GM18499 (cell line): ENCODE data around the gene IL23R.
"Not testable (repeated sequence)": the region's sequence is repeated elsewhere in the genome, so short reads cannot be mapped to it uniquely, and the experiment has no call there.

ENCODE experiments used
- ATAC-seq: cut with Tn5 transposase; IDR thresholded peaks from one replicate; pipeline ENCODE4 v1.9.1; 2021; ENCODE audit warnings: moderate number of reproducible peaks; ENCODE audit not compliant: insufficient read depth, unreplicated experiment

Gene IL23R

GRCh38 chr1:67191668-67192520 is 25.6 kb downstream of the IL23R start:
- no peak for ATAC-seq

- ATAC-seq: no peak
Observed at GRCh38 chr1:67192902-67193301, 26.6 kb downstream of the IL23R start.

GRCh38 chr1:67193704-67194103 is 27.4 kb downstream of the IL23R start:
- ATAC-seq: no peak

GRCh38 chr1:67194209-67194863 is 28.1 kb downstream of the IL23R start:
- peak; percentile 79 for ATAC-seq

GRCh38 chr1:67200755-67201154 is 34.5 kb downstream of the IL23R start:
- ATAC-seq: no peak

GRCh38 chr1:67201891-67202290 is 35.6 kb downstream of the IL23R start:
- no peak for ATAC-seq

- ATAC-seq: no peak
Observed at GRCh38 chr1:67204298-67204980, 38.2 kb downstream of the IL23R start.

GRCh38 chr1:67207398-67207797 is 41.1 kb downstream of the IL23R start:
- not testable (repeated sequence) for ATAC-seq

- ATAC-seq: no peak
Observed at GRCh38 chr1:67208217-67208616, 42.0 kb downstream of the IL23R start.

- ATAC-seq: no peak
Observed at GRCh38 chr1:67209521-67209920, 43.3 kb downstream of the IL23R start.

GRCh38 chr1:67211589-67212563 is 45.6 kb downstream of the IL23R start:
- no peak for ATAC-seq

- no peak for ATAC-seq
Observed at GRCh38 chr1:67213164-67213563, 46.9 kb downstream of the IL23R start.

GRCh38 chr1:67213948-67214347 is 47.7 kb downstream of the IL23R start:
- no peak for ATAC-seq

- ATAC-seq: peak; percentile 58
Observed at GRCh38 chr1:67214420-67215174, 48.3 kb downstream of the IL23R start.

- ATAC-seq: no peak
Observed at GRCh38 chr1:67216401-67216800, 50.1 kb downstream of the IL23R start.

GRCh38 chr1:67217417-67217816 is 51.2 kb downstream of the IL23R start:
- no peak for ATAC-seq

- no peak for ATAC-seq
Observed at GRCh38 chr1:67217938-67218337, 51.7 kb downstream of the IL23R start.

- no peak for ATAC-seq
Observed at GRCh38 chr1:67224856-67225255, 58.6 kb downstream of the IL23R start.

- ATAC-seq: no peak
Observed at GRCh38 chr1:67226688-67227087, 60.4 kb downstream of the IL23R start.
